GM19351 (cell line): ENCODE data around the gene CSNK2A2.

Source experiments
- ATAC-seq: cut with Tn5 transposase; IDR thresholded peaks from one replicate; pipeline ENCODE4 v1.9.1; 2021; ENCODE audit warnings: mild to moderate bottlenecking, moderate library complexity; ENCODE audit not compliant: unreplicated experiment

The CSNK2A2 gene

GRCh38 chr16:58152246-58152868 lies 45.5 kb downstream of the CSNK2A2 start:
- ATAC-seq: no peak

GRCh38 chr16:58148526-58148925 lies 49.4 kb downstream of the CSNK2A2 start:
- no peak for ATAC-seq

GRCh38 chr16:58148099-58148498 lies 49.8 kb downstream of the CSNK2A2 start:
- no peak for ATAC-seq

GRCh38 chr16:58138852-58139251 lies 59.1 kb downstream of the CSNK2A2 start:
- no peak for ATAC-seq

- no peak for ATAC-seq
Observed at GRCh38 chr16:58137581-58137980, 60.3 kb downstream of the CSNK2A2 start.

GRCh38 chr16:58129097-58129936 lies 68.6 kb downstream of the CSNK2A2 start, which contains the start of gene CFAP20:
Gene CFAP20 (minus strand): TSS chr16:58129381. CDS start chr16:58129115, 266 bp downstream.
- peak; percentile 81 for ATAC-seq

- ATAC-seq: peak; percentile 14
Observed at GRCh38 chr16:58128711-58129096, 69.2 kb downstream of the CSNK2A2 start.

GRCh38 chr16:58128181-58128631 lies 69.7 kb downstream of the CSNK2A2 start:
- ATAC-seq: no peak

GRCh38 chr16:58127634-58128033 lies 70.3 kb downstream of the CSNK2A2 start:
- no peak for ATAC-seq

- ATAC-seq: peak; percentile 20
Observed at GRCh38 chr16:58127033-58127556, 70.8 kb downstream of the CSNK2A2 start.

- no peak for ATAC-seq
Observed at GRCh38 chr16:58126451-58126961, 71.4 kb downstream of the CSNK2A2 start.

- ATAC-seq: no peak
Observed at GRCh38 chr16:58125781-58126335, 72.0 kb downstream of the CSNK2A2 start.

GRCh38 chr16:58125041-58125440 lies 72.9 kb downstream of the CSNK2A2 start:
- ATAC-seq: no peak

GRCh38 chr16:58124601-58124915 lies 73.3 kb downstream of the CSNK2A2 start:
- no peak for ATAC-seq

- no peak for ATAC-seq
Observed at GRCh38 chr16:58123896-58124600, 73.9 kb downstream of the CSNK2A2 start.

- ATAC-seq: no peak
Observed at GRCh38 chr16:58121132-58121531, 76.8 kb downstream of the CSNK2A2 start.

- ATAC-seq: no peak
Observed at GRCh38 chr16:58120234-58120633, 77.7 kb downstream of the CSNK2A2 start.

- ATAC-seq: no peak
Observed at GRCh38 chr16:58119509-58119845, 78.4 kb downstream of the CSNK2A2 start.

- no peak for ATAC-seq
Observed at GRCh38 chr16:58118801-58119508, 79.0 kb downstream of the CSNK2A2 start.

GRCh38 chr16:58116529-58116928 lies 81.4 kb downstream of the CSNK2A2 start:
- no peak for ATAC-seq
